Neural cell (in vitro differentiated cells): ENCODE measurements around the gene ZNF248.

ENCODE experiments used
- CTCF ChIP-seq: fragments of 450-650 bp; IDR thresholded peaks from 2 replicates; pipeline ENCODE4 v1.5.1; 2014; ENCODE audit warnings: antibody characterized with exemption, mild to moderate bottlenecking, moderate library complexity; ENCODE audit not compliant: poor library complexity, severe bottlenecking
- REST ChIP-seq: IDR thresholded peaks from 2 replicates; pipeline ENCODE4 v1.6.1; 2012; ENCODE audit warnings: borderline replicate concordance

GRCh38 chr10:37819797-37820196 is 37.6 kb downstream of the ZNF248 start:
- no peak for TF ChIP-seq CTCF
- no peak for TF ChIP-seq REST
